Thyroid gland (tissue), 4 donors: ENCODE results near the gene UNC45B. TPM values are rescaled to one million over a fixed set of nuclear protein-coding genes. Genes with fewer than 3 reads are reported as not detected.
A peak's percentile ranks its signal among the peaks of the same experiment; 100 is the strongest.

Experiments
- DNase-seq, 2 donors: peaks; one replicate each; pipeline ENCODE4 v3.0.0-alpha.2; 2019
- H3K27ac ChIP-seq, 3 donors: fragments of 200-600 bp; sonication (generic); 1 replicate in 2 of 3; 2 replicates in 1 of 3; pipeline ENCODE4 v1.5.1; 2016 to 2019; ENCODE audit warnings: mild to moderate bottlenecking in 1 of 3, moderate library complexity in 1 of 3
- H3K27me3 ChIP-seq: fragments of 200-600 bp; sonication (generic); one replicate; pipeline ENCODE4 v1.5.1; 2019
- H3K36me3 ChIP-seq, 2 donors: fragments of 200-600 bp; sonication (generic); one replicate each; pipeline ENCODE4 v1.5.1; 2016 to 2019
- H3K4me1 ChIP-seq, 2 donors: fragments of 200-600 bp; sonication (generic); one replicate each; pipeline ENCODE4 v1.5.1; 2017 to 2019
- H3K4me3 ChIP-seq, 3 donors: fragments of 200-600 bp; sonication (generic); replicated peaks in 1 of 3; 1 replicate in 2 of 3; 2 replicates in 1 of 3; pipeline ENCODE4 v1.5.1; 2016; ENCODE audit warnings: mild to moderate bottlenecking in 1 of 3
- H3K9me3 ChIP-seq: fragments of 200-600 bp; sonication (generic); one replicate; pipeline ENCODE4 v1.5.1; 2017
- CTCF ChIP-seq, 6 experiments: fragments of 200-600 bp in 3 of 6; fragments of 450-650 bp in 3 of 6; sonication (generic) in 3 of 6; IDR thresholded peaks; one replicate each; pipeline ENCODE4 v1.5.1; 2016 to 2019; ENCODE audit warnings: antibody characterized with exemption in 6 of 6, mild to moderate bottlenecking in 2 of 6, inconsistent platforms in 1 of 6, moderate library complexity in 1 of 6
- POLR2A ChIP-seq, 2 donors: fragments of 450-650 bp; IDR thresholded peaks; one replicate each; pipeline ENCODE4 v1.6.1; 2017; ENCODE audit warnings: antibody characterized with exemption in 2 of 2, mild to moderate bottlenecking in 2 of 2, moderate library complexity in 1 of 2
- WGBS, 2 donors: methylation state at CpG; one replicate each; pipeline ENCODE4 v1.1.5; 2017; 5-methylcytosine and 5-hydroxymethylcytosine counted together
- intact Hi-C: fragments of 100-400 bp; cut with DNase I; formaldehyde crosslinking; loops from one replicate; pipeline ENCODE4 v1.15.1; 2023
- total RNA-seq, 4 donors: library from RNA; depleted of rRNA; stranded (reverse); fragments of >200 nt; gene quantifications; one replicate each; pipeline ENCODE4 v1.2.3, GENCODE V29; 2016

Gene UNC45B
- total RNA-seq, 4 donors from 2014 or later: not detected

GRCh38 chr17:35210741-35211140 is 63.1 kb downstream of the UNC45B start:
- 92 to 93% methylated on average over 7 of the region's 7 CpGs for WGBS, 2 donors
- TF ChIP-seq POLR2A (IDR thresholded peaks at IDR 0.05): no peak
- no peak for TF ChIP-seq CTCF (IDR thresholded peaks at IDR 0.05)
- no peak overlapping the region for H3K4me3 ChIP-seq
- no peaks in the 10 kb centered on the region for H3K4me1 ChIP-seq
- no peak for DNase-seq
- H3K9me3 ChIP-seq: no peaks in the 10 kb centered on the region
- H3K27me3 ChIP-seq: no peaks in the 10 kb centered on the region
- no peaks in the 10 kb centered on the region for H3K36me3 ChIP-seq
- no peak overlapping the region for H3K27ac ChIP-seq
- intact Hi-C loops: no loop called here

GRCh38 chr17:35212668-35213067 is 65.1 kb downstream of the UNC45B start:
- Histone ChIP-seq H3K27me3 (no peaks in the 10 kb centered on the region), H3K9me3 (no peaks in the 10 kb centered on the region), H3K27ac (peak overlapping the region in 1 of 3 donors; percentile 6), H3K4me1 (no peaks in the 10 kb centered on the region), H3K36me3 (no peaks in the 10 kb centered on the region), H3K4me3 (no peak overlapping the region)
- no peak for DNase-seq
- WGBS, 2 donors: 80 to 83% methylated on average over 4 of the region's 4 CpGs
- intact Hi-C loops: no loop called here
- TF ChIP-seq CTCF (IDR thresholded peaks at IDR 0.05) (no peak), POLR2A (IDR thresholded peaks at IDR 0.05) (no peak)

- intact Hi-C loops: no loop called here
- H3K27me3 ChIP-seq: no peaks in the 10 kb centered on the region
- H3K4me1 ChIP-seq: no peaks in the 10 kb centered on the region
- no peaks in the 10 kb centered on the region for H3K9me3 ChIP-seq
- peak overlapping the region in 1 of 3 donors; percentile 6 for H3K27ac ChIP-seq
- no peaks in the 10 kb centered on the region for H3K36me3 ChIP-seq
- no peak for DNase-seq
- no peak for TF ChIP-seq CTCF (IDR thresholded peaks at IDR 0.05)
- TF ChIP-seq POLR2A (IDR thresholded peaks at IDR 0.05): no peak
- no peak overlapping the region for H3K4me3 ChIP-seq
- WGBS, 2 donors: 71 to 80% methylated on average over 5 of the region's 5 CpGs
Measured at GRCh38 chr17:35213412-35213940, 65.9 kb downstream of the UNC45B start.

GRCh38 chr17:35214192-35214591 is 66.6 kb downstream of the UNC45B start:
- TF ChIP-seq POLR2A (IDR thresholded peaks at IDR 0.05) (no peak), CTCF (IDR thresholded peaks at IDR 0.05) (no peak)
- Histone ChIP-seq H3K27ac (no peak overlapping the region), H3K4me3 (no peak overlapping the region), H3K36me3 (no peaks in the 10 kb centered on the region), H3K4me1 (no peaks in the 10 kb centered on the region), H3K9me3 (no peaks in the 10 kb centered on the region), H3K27me3 (no peaks in the 10 kb centered on the region)
- 61 to 68% methylated on average over 3 of the region's 3 CpGs for WGBS, 2 donors
- no peak for DNase-seq
- intact Hi-C loops: no loop called here

- intact Hi-C loops: no loop called here
- Histone ChIP-seq H3K27ac (no peak overlapping the region), H3K27me3 (no peaks in the 10 kb centered on the region), H3K4me1 (no peaks in the 10 kb centered on the region), H3K4me3 (no peak overlapping the region), H3K36me3 (no peaks in the 10 kb centered on the region), H3K9me3 (no peaks in the 10 kb centered on the region)
- DNase-seq: no peak
- TF ChIP-seq CTCF (IDR thresholded peaks at IDR 0.05) (no peak), POLR2A (IDR thresholded peaks at IDR 0.05) (no peak)
- WGBS, 2 donors: 64 to 66% methylated on average over 5 of the region's 5 CpGs
Measured at GRCh38 chr17:35214631-35215273, 67.1 kb downstream of the UNC45B start.
